SK-N-SH (cell line): ENCODE results near the gene LTBP1. TPM values are rescaled to one million over a fixed set of nuclear protein-coding genes. Genes with fewer than 3 reads are reported as not detected.

Experiments
- CTCF ChIA-PET: fragments of 300-600, 350-600 bp; formaldehyde crosslinking; extraction: SDS; loops from one replicate; lab custom pipeline; 2021; lab: Yijun Ruan, JAX
- POLR2A ChIA-PET: fragments of 350-600 bp; sonication (Branson Sonifier 250); formaldehyde crosslinking; extraction: SDS; loops from one replicate; lab custom pipeline; 2020; ENCODE audit warnings: antibody characterized with exemption, inconsistent platforms; lab: Yijun Ruan, JAX
- DNase-seq: peaks from one replicate; pipeline ENCODE4 v3.0.0; 2012
- H2AFZ ChIP-seq: fragments of 200-600 bp; sonication (generic); 2 replicates; pipeline ENCODE4 v1.8.1; 2016; ENCODE audit warnings: antibody characterized with exemption, mild to moderate bottlenecking, low read depth
- H3F3A ChIP-seq: fragments of 200-600 bp; sonication (generic); replicated peaks from 2 replicates; pipeline ENCODE3; 2016; ENCODE audit warnings: antibody characterized with exemption, mild to moderate bottlenecking; ENCODE audit not compliant: insufficient read depth
- H3K27ac ChIP-seq, 2 experiments: fragments of 200-500 bp in 1 of 2; fragments of 200-600 bp in 1 of 2; sonication (Bioruptor generic) in 1 of 2; sonication (generic), shearing (Covaris generic) in 1 of 2; 2 replicates each; pipeline versions ENCODE4 v1.5.1 to v1.6.1; 2014 to 2016; ENCODE audit warnings: low read depth in 2 of 2, inconsistent platforms in 1 of 2, low read length in 1 of 2, mild to moderate bottlenecking in 1 of 2, mixed read lengths in 1 of 2
- H3K27me3 ChIP-seq: fragments of 200-600 bp; sonication (generic), shearing (Covaris generic); 2 replicates; pipeline ENCODE4 v1.6.1; 2016; ENCODE audit warnings: mixed run types; ENCODE audit not compliant: insufficient read depth
- H3K36me3 ChIP-seq, 2 experiments: fragments of 200-500 bp in 1 of 2; fragments of 200-600 bp in 1 of 2; sonication (Bioruptor generic) in 1 of 2; sonication (generic) in 1 of 2; replicated peaks in 1 of 2; 2 replicates each; pipeline versions ENCODE3 to v1.5.1; 2014 to 2016; ENCODE audit warnings: low read length in 1 of 2, mild to moderate bottlenecking in 1 of 2; ENCODE audit not compliant: insufficient read depth in 2 of 2, control insufficient read depth in 1 of 2
- H3K4me1 ChIP-seq, 2 experiments: fragments of 200-500 bp in 1 of 2; fragments of 200-600 bp in 1 of 2; sonication (Bioruptor generic) in 1 of 2; sonication (generic), shearing (Covaris generic) in 1 of 2; 2 replicates each; pipeline versions ENCODE4 v1.5.1 to v1.6.1; 2014 to 2016; ENCODE audit warnings: low read depth in 1 of 2, low read length in 1 of 2, mixed run types in 1 of 2; ENCODE audit not compliant: insufficient read depth in 2 of 2, control insufficient read depth in 1 of 2
- H3K4me2 ChIP-seq: fragments of 200-600 bp; sonication (generic), shearing (Covaris generic); 2 replicates; pipeline ENCODE4 v1.6.1; 2017; ENCODE audit warnings: mixed run types
- H3K4me3 ChIP-seq, 2 experiments: fragments of 200-500 bp in 1 of 2; fragments of 200-600 bp in 1 of 2; sonication (Bioruptor generic) in 1 of 2; sonication (generic), shearing (Covaris generic) in 1 of 2; 2 replicates each; pipeline versions ENCODE4 v1.5.1 to v1.8.1; 2014 to 2016; ENCODE audit warnings: low read depth in 2 of 2, inconsistent platforms in 1 of 2, low read length in 1 of 2, mild to moderate bottlenecking in 1 of 2, mixed read lengths in 1 of 2, moderate library complexity in 1 of 2
- H3K79me2 ChIP-seq: fragments of 200-600 bp; sonication (generic); 2 replicates; pipeline ENCODE4 v1.8.1; 2017; ENCODE audit warnings: mild to moderate bottlenecking; ENCODE audit not compliant: insufficient read depth
- H3K9ac ChIP-seq: fragments of 200-600 bp; sonication (generic); 2 replicates; pipeline ENCODE4 v1.6.1; 2017; ENCODE audit warnings: mixed run types
- H3K9me2 ChIP-seq: fragments of 200-600 bp; sonication (generic); 2 replicates; pipeline ENCODE4 v1.6.1; 2017; ENCODE audit warnings: mixed run types
- H3K9me3 ChIP-seq: fragments of 200-600 bp; sonication (generic); 2 replicates; pipeline ENCODE4 v1.6.1; 2017; ENCODE audit warnings: mixed run types, mild to moderate bottlenecking, moderate library complexity
- H4K20me1 ChIP-seq: fragments of 200-600 bp; sonication (generic); 2 replicates; pipeline ENCODE4 v1.6.1; 2017; ENCODE audit warnings: mild to moderate bottlenecking, mixed run types; ENCODE audit not compliant: insufficient read depth
- CHD2 ChIP-seq: fragments of 150-350 bp; IDR thresholded peaks from 2 replicates; pipeline ENCODE4 v1.6.1; 2018; ENCODE audit warnings: low read length; ENCODE audit not compliant: partially characterized antibody
- FOXM1 ChIP-seq: IDR thresholded peaks from 2 replicates; pipeline ENCODE4 v1.4.0; 2012; ENCODE audit warnings: low read depth, mild to moderate bottlenecking
- MEF2A ChIP-seq: IDR thresholded peaks from 2 replicates; pipeline ENCODE4 v1.4.0; 2012; ENCODE audit warnings: low read depth, borderline replicate concordance
- MXI1 ChIP-seq: IDR thresholded peaks from 2 replicates; pipeline ENCODE4 v1.6.1; 2012; ENCODE audit warnings: mild to moderate bottlenecking, low read depth, low read length, improper control_type of control experiment
- TCF12 ChIP-seq: IDR thresholded peaks from 2 replicates; pipeline ENCODE4 v1.4.0; 2012
- WGBS: methylation state at CpG from one replicate; pipeline ENCODE4 v1.1.6; 2017; ENCODE audit warnings: low lambda C conversion rate; 5-methylcytosine and 5-hydroxymethylcytosine counted together
- polyA plus RNA-seq, 3 experiments: library from polyadenylated mRNA; depleted of rRNA; stranded (reverse); fragments of >200 nt; gene quantifications; 2 replicates each; pipeline ENCODE4 v1.2.3, GENCODE V29; 2012
- TF ChIP-seq, protein P1 (sequence below): IDR thresholded peaks from 2 replicates; pipeline ENCODE4; 2012
- TF ChIP-seq, protein P2 (sequence below): fragments of 200-600 bp; sonication (generic); IDR thresholded peaks from 2 replicates; pipeline ENCODE4 v1.6.1; 2017; ENCODE audit warnings: antibody characterized with exemption, mild to moderate bottlenecking, moderate library complexity

LTBP1 gene
- polyA plus RNA-seq, 1 of the 3 experiments (the other 2 are of a cell fraction): 467 TPM

DNA sequence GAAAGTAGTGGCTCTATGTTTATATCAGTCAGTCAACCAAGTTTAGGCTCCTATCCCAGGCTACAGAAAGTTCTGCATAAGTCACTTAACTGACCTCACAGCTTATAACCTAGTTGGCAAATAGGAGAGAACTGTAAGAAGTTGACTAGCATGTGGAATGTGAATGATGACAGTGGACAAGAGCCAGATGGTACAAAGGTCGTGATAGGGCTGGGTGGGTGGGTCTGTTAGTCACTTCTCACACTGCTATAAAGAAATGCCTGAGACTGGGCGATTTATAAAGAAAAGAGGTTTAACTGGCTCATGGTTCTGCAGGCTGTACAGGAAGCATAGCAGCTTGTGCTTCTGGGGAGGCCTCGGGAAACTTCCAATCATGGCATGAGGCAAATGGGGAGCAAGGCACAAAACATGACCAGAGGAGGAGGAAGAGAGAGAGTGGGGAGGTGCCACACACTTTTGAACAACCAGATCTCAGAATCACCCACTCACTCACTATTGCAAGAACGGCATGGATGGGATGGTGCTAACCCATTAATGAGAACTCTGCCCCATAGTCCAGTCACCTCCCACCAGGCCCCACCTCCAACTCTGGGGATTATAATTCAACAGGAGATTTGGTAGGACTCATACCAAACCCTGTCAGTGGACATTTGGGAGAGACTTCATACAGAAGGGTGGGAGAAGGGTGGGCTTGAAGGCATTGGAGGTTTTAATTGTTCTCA, 68.8 kb downstream of the LTBP1 start:
- Histone ChIP-seq H3K27me3 (no peaks in the 10 kb centered on the region), H3K9ac (no peak overlapping the region), H2AFZ (no peak overlapping the region), H3K4me3 (no peak overlapping the region), H3K9me2 (no peaks in the 10 kb centered on the region), H3K27ac (no peak overlapping the region), H3K79me2 (no peaks in the 10 kb centered on the region), H3K9me3 (no peaks in the 10 kb centered on the region), H3K4me2 (no peak overlapping the region), H3K36me3 (no peaks in the 10 kb centered on the region), H3K4me1 (no peaks in the 10 kb centered on the region; a peak in 1 of 4 replicates), H3F3A (peaks cover 9% of the 10 kb centered on the region), H4K20me1 (no peaks in the 10 kb centered on the region)
- ChIA-PET CTCF (no interaction called here), POLR2A (interaction anchor here (0.7 kb wide), 1 partner anchor 369 kb away, joined by 3 read pairs; no protein-coding TSS in a partner anchor)
- DNase-seq: no peak
- TF ChIP-seq FOXM1 (no peak), MXI1 (no peak), TCF12 (peak; percentile 12; the same call in 1 of the 2 replicates)
- TF ChIP-seq, protein P1, sequence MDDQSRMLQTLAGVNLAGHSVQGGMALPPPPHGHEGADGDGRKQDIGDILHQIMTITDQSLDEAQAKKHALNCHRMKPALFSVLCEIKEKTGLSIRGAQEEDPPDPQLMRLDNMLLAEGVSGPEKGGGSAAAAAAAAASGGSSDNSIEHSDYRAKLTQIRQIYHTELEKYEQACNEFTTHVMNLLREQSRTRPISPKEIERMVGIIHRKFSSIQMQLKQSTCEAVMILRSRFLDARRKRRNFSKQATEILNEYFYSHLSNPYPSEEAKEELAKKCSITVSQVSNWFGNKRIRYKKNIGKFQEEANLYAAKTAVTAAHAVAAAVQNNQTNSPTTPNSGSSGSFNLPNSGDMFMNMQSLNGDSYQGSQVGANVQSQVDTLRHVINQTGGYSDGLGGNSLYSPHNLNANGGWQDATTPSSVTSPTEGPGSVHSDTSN: peak; percentile 33; the same call in 1 of the 2 replicates
- WGBS: 52% methylated on average over 4 of the region's 4 CpGs

DNA sequence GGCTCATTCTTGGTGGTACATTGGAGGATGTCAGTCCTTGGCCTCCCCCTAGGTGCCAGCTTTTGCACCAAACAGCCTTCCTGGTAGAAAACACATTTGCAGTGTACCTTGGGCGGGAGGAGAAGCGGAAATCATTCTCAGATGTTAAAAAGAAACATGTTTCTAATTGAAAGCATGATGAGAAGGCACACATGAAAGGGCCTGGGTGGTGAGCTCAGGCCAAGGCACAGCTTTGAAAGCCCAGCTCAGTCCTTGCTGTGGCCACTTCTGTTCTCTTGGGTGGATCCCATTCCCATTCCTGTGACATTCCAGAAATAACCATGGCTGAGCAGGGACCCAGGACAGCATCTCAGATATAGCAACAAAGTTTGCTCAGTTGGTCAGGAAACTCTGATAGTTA, 71.5 kb downstream of the LTBP1 start:
- Histone ChIP-seq H3K4me2 (no peak overlapping the region), H3K9me3 (no peaks in the 10 kb centered on the region), H3K9ac (no peak overlapping the region), H3K27me3 (no peaks in the 10 kb centered on the region), H3K9me2 (no peaks in the 10 kb centered on the region), H3F3A (peaks cover 20% of the 10 kb centered on the region), H3K4me3 (no peak overlapping the region), H4K20me1 (no peaks in the 10 kb centered on the region), H3K36me3 (no peaks in the 10 kb centered on the region), H3K4me1 (peaks cover 0 to 18% of the 10 kb centered on the region in 2 experiments; a peak in 2 of 4 replicates), H3K27ac (no peak overlapping the region), H2AFZ (no peak overlapping the region), H3K79me2 (no peaks in the 10 kb centered on the region)
- no peak for DNase-seq
- no peak for TF ChIP-seq CHD2
- TF ChIP-seq, protein P2, sequence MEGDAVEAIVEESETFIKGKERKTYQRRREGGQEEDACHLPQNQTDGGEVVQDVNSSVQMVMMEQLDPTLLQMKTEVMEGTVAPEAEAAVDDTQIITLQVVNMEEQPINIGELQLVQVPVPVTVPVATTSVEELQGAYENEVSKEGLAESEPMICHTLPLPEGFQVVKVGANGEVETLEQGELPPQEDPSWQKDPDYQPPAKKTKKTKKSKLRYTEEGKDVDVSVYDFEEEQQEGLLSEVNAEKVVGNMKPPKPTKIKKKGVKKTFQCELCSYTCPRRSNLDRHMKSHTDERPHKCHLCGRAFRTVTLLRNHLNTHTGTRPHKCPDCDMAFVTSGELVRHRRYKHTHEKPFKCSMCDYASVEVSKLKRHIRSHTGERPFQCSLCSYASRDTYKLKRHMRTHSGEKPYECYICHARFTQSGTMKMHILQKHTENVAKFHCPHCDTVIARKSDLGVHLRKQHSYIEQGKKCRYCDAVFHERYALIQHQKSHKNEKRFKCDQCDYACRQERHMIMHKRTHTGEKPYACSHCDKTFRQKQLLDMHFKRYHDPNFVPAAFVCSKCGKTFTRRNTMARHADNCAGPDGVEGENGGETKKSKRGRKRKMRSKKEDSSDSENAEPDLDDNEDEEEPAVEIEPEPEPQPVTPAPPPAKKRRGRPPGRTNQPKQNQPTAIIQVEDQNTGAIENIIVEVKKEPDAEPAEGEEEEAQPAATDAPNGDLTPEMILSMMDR: peak; percentile 13; the same call in 1 of the 2 replicates
- POLR2A ChIA-PET: no interaction called here
- 92% methylated on average over 2 of the region's 2 CpGs for WGBS
- CTCF ChIA-PET: interaction anchor here (0.6 to 1.9 kb wide), 2 partner anchors 20 to 246 kb away, joined by 3 to 8 read pairs; no protein-coding TSS in a partner anchor

DNA sequence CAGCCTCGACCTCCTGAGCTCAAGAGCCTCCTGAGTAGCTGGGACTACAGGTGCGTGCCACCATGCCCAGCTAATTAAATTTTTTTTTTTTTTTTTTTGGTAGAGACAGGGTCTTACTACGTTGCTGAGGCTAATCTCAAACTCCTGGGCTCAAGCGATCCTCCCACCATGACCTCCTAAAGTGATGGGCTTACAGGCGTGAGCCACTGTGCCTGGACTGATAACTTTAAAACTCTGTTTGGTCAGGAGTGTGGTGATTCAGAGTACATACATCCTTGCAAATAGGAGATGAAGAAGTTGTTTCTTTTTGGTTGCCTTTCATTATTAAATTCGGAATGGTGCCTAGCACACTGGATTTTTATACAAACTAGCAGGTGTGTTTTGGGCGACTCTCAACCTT, 73.0 kb downstream of the LTBP1 start:
- H3K4me3 ChIP-seq: no peak overlapping the region
- ChIA-PET POLR2A (no interaction called here), CTCF (interaction anchor here (2.5 kb wide), 1 partner anchor 14 kb away, joined by 10 read pairs; no protein-coding TSS in a partner anchor)
- no peaks in the 10 kb centered on the region for H3K79me2 ChIP-seq
- no peaks in the 10 kb centered on the region for H3K27me3 ChIP-seq
- no peak for DNase-seq
- H3K36me3 ChIP-seq: peaks cover 0 to 2% of the 10 kb centered on the region in 2 experiments
- H2AFZ ChIP-seq: no peak overlapping the region
- peaks cover 0 to 27% of the 10 kb centered on the region in 2 experiments; a peak in 3 of 4 replicates for H3K4me1 ChIP-seq
- no peak overlapping the region for H3K4me2 ChIP-seq
- 86% methylated on average over 7 of the region's 7 CpGs for WGBS
- H3K27ac ChIP-seq: no peak overlapping the region
- no peaks in the 10 kb centered on the region for H3K9me3 ChIP-seq
- no peaks in the 10 kb centered on the region for H4K20me1 ChIP-seq
- H3K9me2 ChIP-seq: no peaks in the 10 kb centered on the region
- no peak overlapping the region for H3K9ac ChIP-seq
- peaks cover 33% of the 10 kb centered on the region for H3F3A ChIP-seq
- no peak for TF ChIP-seq MEF2A
